Activated CD8-positive, alpha-beta T cell treated with anti-CD3 and anti-CD28 coated beads for 36 hours (primary cell): Measurements from ENCODE around the gene TYMP. TPM values are rescaled to one million over a fixed set of nuclear protein-coding genes. Genes with fewer than 3 reads are reported as not detected.

Experiments used
- ATAC-seq: fragments of 200-7000 bp; cut with Tn5 transposase; one replicate; pipeline ENCODE4 v1.10.0; 2021; ENCODE audit warnings: mild to moderate bottlenecking, moderate library complexity
- CTCF ChIA-PET: fragments of 350-600 bp; sonication (Branson Sonifier 250); formaldehyde crosslinking; loops from one replicate; lab custom pipeline; 2021; ENCODE audit warnings: antibody characterized with exemption; lab: Charles Lee
- POLR2A ChIA-PET: fragments of 350-600 bp; sonication (Branson Sonifier 250); formaldehyde crosslinking; loops from one replicate; lab custom pipeline; 2021; ENCODE audit warnings: antibody characterized with exemption; lab: Charles Lee
- DNase-seq: peaks from one replicate; pipeline ENCODE4 v3.0.0-alpha.2; 2020
- H3K27ac Mint-ChIP-seq: one replicate; pipeline ENCODE4 v1.8.0; 2021; ENCODE audit warnings: mild to moderate bottlenecking, mixed read lengths
- H3K27me3 Mint-ChIP-seq: one replicate; pipeline ENCODE4 v1.8.0; 2021; ENCODE audit warnings: mixed read lengths
- H3K36me3 Mint-ChIP-seq: one replicate; pipeline ENCODE4 v1.8.0; 2021; ENCODE audit warnings: low read depth, mixed read lengths
- H3K4me1 Mint-ChIP-seq: one replicate; pipeline ENCODE4 v1.8.0; 2021; ENCODE audit warnings: low read depth, mixed read lengths
- H3K4me3 Mint-ChIP-seq: one replicate; pipeline ENCODE4 v1.8.0; 2021; ENCODE audit warnings: mild to moderate bottlenecking, moderate library complexity, mixed read lengths
- H3K9me3 Mint-ChIP-seq: one replicate; pipeline ENCODE4 v1.8.0; 2021; ENCODE audit warnings: mixed read lengths
- CTCF ChIP-seq: fragments of 200-600 bp; IDR thresholded peaks from one replicate; pipeline ENCODE4 v1.8.0; 2022; ENCODE audit warnings: antibody characterized with exemption, mild to moderate bottlenecking
- intact Hi-C: fragments of 100-400 bp; cut with micrococcal nuclease; formaldehyde crosslinking; loops from one replicate; pipeline ENCODE4 v1.10.0; 2022
- total RNA-seq, 2 experiments: library from RNA; stranded (reverse); gene quantifications; one replicate each; pipeline ENCODE4 v1.2.3, GENCODE V29; 2021

The TYMP gene
- total RNA-seq, 2 experiments from 2014 or later: 24.2 to 24.7 TPM

DNA sequence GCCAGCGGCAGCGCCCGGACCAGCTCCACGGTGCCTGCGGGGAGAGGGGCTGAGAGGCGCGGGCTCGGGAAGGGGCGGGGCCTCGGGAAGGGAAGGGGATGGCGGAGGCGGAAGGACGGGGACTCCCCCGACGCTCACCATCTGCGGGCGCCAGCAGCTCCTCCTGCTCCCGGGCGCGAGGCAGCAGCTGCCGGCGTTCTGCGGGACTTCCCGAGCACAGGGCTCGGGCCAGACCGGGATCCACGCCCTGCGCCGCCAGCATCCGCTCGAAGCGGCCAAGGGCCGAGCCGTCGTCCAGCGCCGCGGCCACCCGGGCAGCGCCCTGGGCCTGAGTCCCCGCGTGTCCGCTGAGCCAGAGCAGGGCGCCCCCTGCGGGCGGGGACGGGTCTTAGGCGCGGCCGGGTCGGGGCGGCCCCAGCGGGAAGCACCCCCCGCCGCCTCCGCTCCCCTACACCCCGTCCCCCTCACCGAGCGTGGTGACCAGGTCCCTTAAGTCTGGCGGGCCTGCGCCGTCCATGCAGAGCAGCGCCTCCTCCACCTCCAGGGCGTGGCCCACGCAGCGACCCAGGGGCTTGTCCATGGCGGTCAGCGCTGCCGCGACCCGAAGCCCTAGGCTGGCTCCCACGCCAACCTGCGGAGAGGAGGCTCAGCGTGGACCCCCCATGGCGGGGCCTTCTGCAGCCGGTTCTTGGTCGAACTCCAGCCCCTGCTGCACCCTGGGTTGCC lies 3.5 kb downstream of the TYMP start:
- intact Hi-C loops: loop anchor here (5.0 kb wide), 1 partner anchor 56 kb away; the partner anchor contains the start of gene CHKB
- Mint-ChIP-seq H3K9me3 (no peaks in the 10 kb centered on the region), H3K4me1 (peaks cover 25% of the 10 kb centered on the region), H3K36me3 (peaks cover 26% of the 10 kb centered on the region), H3K27me3 (no peaks in the 10 kb centered on the region), H3K4me3 (peak overlapping the region; percentile 94), H3K27ac (peak overlapping the region; percentile 88)
- DNase-seq (peak; percentile 90), ATAC-seq (peak; percentile 52)
- POLR2A ChIA-PET: interaction anchor here (0.7 to 6.7 kb wide), 39 partner anchors 11 to 336 kb away, joined by 3 to 175 read pairs (median 5); partner anchors contain the start of genes ADM2, ARSA, CHKB and CPT1B
- CTCF ChIA-PET: interaction anchor here (0.8 to 4.3 kb wide), 43 partner anchors 9 to 564 kb away, joined by 3 to 80 read pairs (median 5); partner anchors contain the start of genes ARSA, CHKB, HDAC10 and KLHDC7B
- peak; percentile 89 for TF ChIP-seq CTCF

GRCh38 chr22:50525858-50526107 lies 4.0 kb downstream of the TYMP start:
- no peak for DNase-seq
- POLR2A ChIA-PET: interaction anchor here (0.7 to 6.7 kb wide), 38 partner anchors 10 to 336 kb away, joined by 3 to 175 read pairs (median 4); partner anchors contain the start of genes ADM2, ARSA, CHKB and CPT1B
- intact Hi-C loops: loop anchor here (5.0 kb wide), 1 partner anchor 57 kb away; the partner anchor contains the start of gene CHKB
- Mint-ChIP-seq H3K27me3 (no peaks in the 10 kb centered on the region), H3K4me1 (peaks cover 25% of the 10 kb centered on the region), H3K36me3 (peaks cover 28% of the 10 kb centered on the region), H3K27ac (peak overlapping the region; percentile 75), H3K9me3 (no peaks in the 10 kb centered on the region), H3K4me3 (peak overlapping the region; percentile 94)
- CTCF ChIA-PET: interaction anchor here (0.6 to 4.3 kb wide), 49 partner anchors 9 to 564 kb away, joined by 3 to 80 read pairs (median 4); partner anchors contain the start of genes ARSA, CHKB, HDAC10 and KLHDC7B
- ATAC-seq: no peak
- TF ChIP-seq CTCF: no peak

DNA sequence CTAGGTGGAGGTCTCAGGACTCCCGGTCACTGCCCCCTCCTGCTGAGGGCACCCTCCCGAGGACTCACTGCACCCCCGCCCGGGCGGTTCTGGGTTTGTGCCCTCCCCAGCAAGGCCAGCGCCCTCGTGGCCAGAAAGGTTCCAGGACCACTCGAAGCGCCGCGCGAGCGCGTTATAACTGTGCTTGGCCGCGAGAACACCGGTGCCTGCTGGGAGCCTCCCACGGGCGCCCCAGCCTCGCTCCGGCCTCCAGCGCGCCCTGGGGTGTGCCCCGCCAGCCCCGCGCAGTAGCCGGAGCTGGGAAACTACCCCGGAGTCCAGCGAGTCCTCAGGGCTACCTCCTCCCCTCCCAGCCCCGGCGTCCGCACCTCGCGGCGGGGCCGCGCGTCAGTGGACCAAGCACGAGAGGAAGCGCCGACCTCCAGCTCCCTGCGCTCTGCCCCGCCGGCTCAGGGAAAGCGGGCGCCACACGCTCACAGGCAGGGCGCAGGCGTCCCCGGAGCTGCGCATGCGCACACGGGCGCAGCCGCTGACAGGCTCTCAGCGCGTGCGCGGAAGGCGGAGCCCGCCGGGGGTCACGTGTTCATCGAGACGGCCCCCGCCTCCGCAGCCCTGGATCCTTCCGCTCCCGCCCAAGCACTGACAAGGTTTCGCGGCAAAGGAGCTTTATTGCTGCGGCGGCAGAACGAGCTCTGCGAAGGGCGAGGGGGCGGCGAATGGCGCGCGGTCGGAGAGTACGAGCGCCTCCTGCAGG lies 4.5 kb downstream of the TYMP start, which contains the start of gene SCO2:
TSS of gene SCO2 (minus strand) at position 495 of the 754 bp plus-strand sequence. CDS start 1,187 bp downstream, outside the sequence.
- Mint-ChIP-seq H3K27me3 (no peaks in the 10 kb centered on the region), H3K4me1 (peaks cover 25% of the 10 kb centered on the region), H3K36me3 (peaks cover 28% of the 10 kb centered on the region), H3K4me3 (peak within 1 kb of the TSS; percentile 94), H3K27ac (peak within 1 kb of the TSS; percentile 88), H3K9me3 (no peaks in the 10 kb centered on the region)
- DNase-seq (peak; percentile 99), ATAC-seq (peak; percentile 59)
- intact Hi-C loops: loop anchor here (5.0 kb wide), 1 partner anchor 57 kb away; the partner anchor contains the start of gene CHKB
- POLR2A ChIA-PET: interaction anchor here (0.8 to 6.7 kb wide), 37 partner anchors 10 to 335 kb away, joined by 3 to 175 read pairs (median 4); partner anchors contain the start of genes ADM2, ARSA, CHKB and CPT1B
- CTCF ChIA-PET: interaction anchor here (0.6 to 4.3 kb wide), 49 partner anchors 10 to 563 kb away, joined by 3 to 80 read pairs (median 4); partner anchors contain the start of genes ARSA, CHKB, HDAC10 and KLHDC7B
- TF ChIP-seq CTCF: no peak

DNA sequence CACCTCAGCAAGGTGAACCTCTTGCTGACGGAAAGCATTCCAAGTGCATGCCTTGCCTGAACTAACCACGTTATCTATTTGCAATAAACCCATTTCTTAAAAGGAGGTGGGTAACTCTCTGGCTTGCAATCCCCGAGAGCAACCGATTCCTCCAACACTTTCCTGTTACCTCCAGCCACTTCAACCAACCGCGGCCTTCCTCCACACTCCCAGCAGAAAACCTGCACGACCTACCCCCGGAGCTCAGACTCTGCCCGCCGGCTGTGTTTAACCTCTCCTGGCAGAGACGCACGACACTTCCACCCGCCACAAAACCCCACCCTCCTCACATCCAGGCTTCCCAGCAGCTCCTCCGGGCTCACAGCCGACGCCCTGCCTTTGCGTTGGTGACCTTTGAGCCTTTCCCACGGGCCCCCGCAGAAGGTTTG lies 5.1 kb downstream of the TYMP start:
- peaks cover 25% of the 10 kb centered on the region for H3K4me1 Mint-ChIP-seq
- H3K9me3 Mint-ChIP-seq: no peaks in the 10 kb centered on the region
- H3K4me3 Mint-ChIP-seq: peak overlapping the region; percentile 94
- H3K27ac Mint-ChIP-seq: peak overlapping the region; percentile 86
- ChIA-PET CTCF (interaction anchor here (1.3 to 4.3 kb wide), 16 partner anchors 10 to 318 kb away, joined by 3 to 80 read pairs (median 14); partner anchors contain the start of genes HDAC10, KLHDC7B, LMF2 and MAPK12), POLR2A (interaction anchor here (0.8 to 6.7 kb wide), 20 partner anchors 9 to 334 kb away, joined by 3 to 175 read pairs (median 14); partner anchors contain the start of genes CHKB, HDAC10, KLHDC7B and LMF2)
- TF ChIP-seq CTCF: no peak
- no peak for ATAC-seq
- intact Hi-C loops: loop anchor here (5.0 kb wide), 1 partner anchor 58 kb away; the partner anchor contains the start of gene CHKB
- H3K27me3 Mint-ChIP-seq: no peaks in the 10 kb centered on the region
- no peak for DNase-seq
- peaks cover 32% of the 10 kb centered on the region for H3K36me3 Mint-ChIP-seq
